CD4-positive, alpha-beta memory T cell (primary cell): ENCODE results near the gene TXNL4A. TPM values are rescaled to one million over a fixed set of nuclear protein-coding genes. Genes with fewer than 3 reads are reported as not detected.
"Not testable (repeated sequence)": the region's sequence is repeated elsewhere in the genome, so short reads cannot be mapped to it uniquely, and the experiment has no call there.

Source experiments
- CTCF ChIA-PET: fragments of 350-600 bp; sonication (Branson Sonifier 250); formaldehyde crosslinking; loops from one replicate; lab custom pipeline; 2021; ENCODE audit warnings: inconsistent platforms; ENCODE audit not compliant: partially characterized antibody; lab: Charles Lee
- POLR2A ChIA-PET: fragments of 350-600 bp; sonication (Branson Sonifier 250); formaldehyde crosslinking; loops from one replicate; lab custom pipeline; 2021; ENCODE audit not compliant: partially characterized antibody; lab: Charles Lee
- DNase-seq, 5 donors: peaks; one replicate each; pipeline versions ENCODE4 v3.0.0 to v3.0.0-alpha.2; 2020 to 2022; ENCODE audit warnings: mixed read lengths in 1 of 5
- H3K27ac ChIP-seq: one replicate; pipeline ENCODE4 v1.7.0; 2013; ENCODE audit warnings: low read depth, low read length
- H3K27me3 ChIP-seq: 2 replicates; pipeline ENCODE4 v1.7.0; 2013; ENCODE audit warnings: mild to moderate bottlenecking, low read length, moderate library complexity; ENCODE audit not compliant: insufficient read depth
- H3K36me3 ChIP-seq: 2 replicates; pipeline ENCODE4 v1.7.0; 2013; ENCODE audit warnings: mild to moderate bottlenecking, low read length, moderate library complexity; ENCODE audit not compliant: insufficient read depth
- H3K4me1 ChIP-seq: 2 replicates; pipeline ENCODE4 v1.7.0; 2013; ENCODE audit warnings: mild to moderate bottlenecking, low read length, moderate library complexity; ENCODE audit not compliant: insufficient read depth
- H3K4me3 ChIP-seq, 2 donors: one replicate each; pipeline ENCODE4 v1.7.0; 2013; ENCODE audit warnings: low read length in 2 of 2, mild to moderate bottlenecking in 1 of 2
- H3K9me3 ChIP-seq, 2 donors: one replicate each; pipeline ENCODE4 v1.7.0; 2013; ENCODE audit warnings: low read length in 2 of 2, control low read depth in 1 of 2; ENCODE audit not compliant: control insufficient read depth in 1 of 2
- H3K27ac Mint-ChIP-seq, 7 donors: one replicate each; pipeline ENCODE4 v1.8.0; 2020 to 2021; ENCODE audit warnings: mixed read lengths in 7 of 7, mild to moderate bottlenecking in 6 of 7, inconsistent platforms in 3 of 7, moderate library complexity in 3 of 7
- H3K27me3 Mint-ChIP-seq, 2 donors: one replicate each; pipeline ENCODE4 v1.8.0; 2020 to 2021; ENCODE audit warnings: mixed read lengths in 2 of 2
- H3K36me3 Mint-ChIP-seq, 2 donors: one replicate each; pipeline ENCODE4 v1.8.0; 2020 to 2021; ENCODE audit warnings: mixed read lengths in 2 of 2, inconsistent platforms in 1 of 2, mild to moderate bottlenecking in 1 of 2
- H3K4me1 Mint-ChIP-seq, 4 donors: one replicate each; pipeline ENCODE4 v1.8.0; 2020 to 2021; ENCODE audit warnings: mixed read lengths in 4 of 4, mild to moderate bottlenecking in 1 of 4
- H3K4me3 Mint-ChIP-seq, 8 donors: one replicate each; pipeline ENCODE4 v1.8.0; 2020 to 2021; ENCODE audit warnings: mixed read lengths in 8 of 8, mild to moderate bottlenecking in 7 of 8, moderate library complexity in 6 of 8, inconsistent platforms in 3 of 8
- H3K9me3 Mint-ChIP-seq, 8 donors: one replicate each; pipeline ENCODE4 v1.8.0; 2020 to 2021; ENCODE audit warnings: mixed read lengths in 8 of 8, mild to moderate bottlenecking in 5 of 8, inconsistent platforms in 3 of 8, moderate library complexity in 1 of 8
- intact Hi-C: fragments of 100-400 bp; cut with micrococcal nuclease; formaldehyde crosslinking; loops from one replicate; pipeline ENCODE4 v1.15.1; 2023
- polyA plus RNA-seq, 2 donors: library from polyadenylated mRNA; unstranded; fragments of 300-500 nt; fragmentation: Illumina TruSeq; gene quantifications; one replicate each; pipeline ENCODE4 v1.2.3, GENCODE V29; 2021
- total RNA-seq, 2 experiments: library from RNA; stranded (reverse); gene quantifications; one replicate each; pipeline ENCODE4 v1.2.3, GENCODE V29; 2021

Gene TXNL4A
- total and polyA plus RNA-seq, 4 experiments from 2014 or later = 72.6 to 224 (median 145) TPM

DNA sequence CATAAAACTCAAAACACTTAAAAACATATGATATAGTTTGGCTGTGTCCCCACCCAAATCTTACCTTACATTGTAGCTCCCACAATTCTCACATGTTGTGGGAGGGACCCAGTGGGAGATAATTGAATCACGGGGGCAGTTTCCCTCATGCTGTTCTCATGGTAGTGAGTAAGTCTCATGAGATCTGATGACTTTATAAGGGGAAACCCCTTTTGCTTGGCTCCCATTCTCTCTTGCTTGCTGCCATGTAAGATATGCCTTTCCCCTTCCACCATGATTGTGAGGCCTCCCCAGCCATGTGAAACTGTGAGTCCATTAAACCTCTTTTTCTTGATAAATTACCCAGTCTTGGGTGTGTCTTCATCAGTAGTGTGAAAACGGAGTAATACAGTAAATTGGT lies 11.3 kb upstream of the TXNL4A start:
- Mint-ChIP-seq H3K27ac (peak overlapping the region in 1 of 7 donors; percentile 61), H3K9me3 (peaks cover 0 to 39% (median 15%) of the 10 kb centered on the region in 8 donors)
- intact Hi-C loops, CTCF ChIA-PET, H3K4me1 ChIP-seq, H3K27me3 Mint-ChIP-seq, H3K36me3 ChIP-seq, H3K27ac ChIP-seq, POLR2A ChIA-PET, H3K4me1 Mint-ChIP-seq, H3K4me3 ChIP-seq, H3K27me3 ChIP-seq, DNase-seq, H3K4me3 Mint-ChIP-seq, H3K36me3 Mint-ChIP-seq, H3K9me3 ChIP-seq: not testable (repeated sequence)

DNA sequence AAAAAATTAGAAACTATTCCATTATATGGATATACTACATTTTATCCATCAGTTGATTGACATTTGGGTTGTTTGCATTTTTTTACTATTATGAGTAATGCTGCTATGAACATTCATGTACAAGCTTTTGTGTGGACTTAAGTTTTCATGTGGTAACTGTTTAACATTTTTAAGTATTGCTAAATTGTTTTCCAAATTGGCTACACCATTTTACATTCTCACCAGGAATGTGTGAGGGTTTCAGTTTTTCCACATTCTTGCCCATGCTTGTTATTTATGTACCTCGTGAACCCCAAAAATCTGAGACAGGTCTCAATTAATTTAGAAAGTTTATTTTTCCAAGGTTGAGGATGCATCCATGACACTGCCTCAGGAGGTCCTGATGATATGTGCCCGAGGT lies 3.1 kb upstream of the TXNL4A start:
- intact Hi-C loops = no loop called here
- no peak for DNase-seq
- H3K36me3 Mint-ChIP-seq = peaks cover 0 to 11% of the 10 kb centered on the region in 2 donors
- Histone ChIP-seq H3K9me3 (no peaks in the 10 kb centered on the region), H3K4me1 (peaks cover 20% of the 10 kb centered on the region), H3K27me3 (no peaks in the 10 kb centered on the region), H3K4me3 (no peak overlapping the region), H3K27ac (no peak overlapping the region), H3K36me3 (no peaks in the 10 kb centered on the region)
- peak overlapping the region in 1 of 7 donors; percentile 4 for H3K27ac Mint-ChIP-seq
- no peak overlapping the region for H3K4me3 Mint-ChIP-seq
- peaks cover 11 to 24% (median 16%) of the 10 kb centered on the region in 4 donors for H3K4me1 Mint-ChIP-seq
- no peaks in the 10 kb centered on the region for H3K27me3 Mint-ChIP-seq
- ChIA-PET POLR2A (no interaction called here), CTCF (no interaction called here)
- no peaks in the 10 kb centered on the region for H3K9me3 Mint-ChIP-seq

DNA sequence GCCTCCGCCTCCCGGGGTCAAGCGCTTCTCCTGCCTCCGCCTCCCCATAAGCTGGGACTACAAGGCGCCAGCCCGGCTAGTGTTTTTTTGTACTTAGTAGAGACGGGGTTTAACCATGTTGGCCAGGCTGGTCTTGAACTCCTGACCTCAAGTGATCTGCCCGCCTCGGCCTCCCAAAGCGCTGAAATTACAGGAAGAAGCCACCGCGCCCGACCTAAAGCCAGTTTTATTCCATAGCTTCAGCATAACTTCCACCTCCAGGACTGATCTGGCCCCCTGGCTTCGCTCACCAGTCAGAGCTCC lies 783 bp upstream of the TXNL4A start:
- ChIA-PET POLR2A (interaction anchor here (1.7 to 3.0 kb wide), 4 partner anchors 24 to 120 kb away, joined by 6 to 33 read pairs (median 12); partner anchors contain the start of genes ADNP2, HSBP1L1, RBFA and SLC66A2), CTCF (interaction anchor here (1.5 to 2.9 kb wide), 2 partner anchors 26 to 117 kb away, joined by 3 to 10 read pairs; no protein-coding TSS in a partner anchor)
- Histone ChIP-seq H3K27me3 (no peaks in the 10 kb centered on the region), H3K27ac (peak overlapping the region; percentile 95), H3K4me3 (peak overlapping the region; percentile 78 to 89), H3K9me3 (no peaks in the 10 kb centered on the region), H3K4me1 (peaks cover 38% of the 10 kb centered on the region), H3K36me3 (peaks cover 7% of the 10 kb centered on the region)
- DNase-seq = no peak
- H3K27ac Mint-ChIP-seq = peak overlapping the region; percentile 80 to 100 (median 98)
- no peaks in the 10 kb centered on the region for H3K27me3 Mint-ChIP-seq
- H3K4me3 Mint-ChIP-seq = peak overlapping the region; percentile 92 to 96 (median 94)
- intact Hi-C loops = loop anchor here (2.0 to 5.0 kb wide), 3 partner anchors 120 to 612 kb away; partner anchors contain the start of gene ADNP2
- H3K36me3 Mint-ChIP-seq = peaks cover 10 to 25% of the 10 kb centered on the region in 2 donors
- peaks cover 23 to 44% (median 33%) of the 10 kb centered on the region in 4 donors for H3K4me1 Mint-ChIP-seq
- H3K9me3 Mint-ChIP-seq = no peaks in the 10 kb centered on the region

- ChIA-PET POLR2A (interaction anchor here (1.2 to 3.0 kb wide), 6 partner anchors 11 to 306 kb away, joined by 3 to 33 read pairs (median 6); partner anchors contain the start of genes ADNP2, RBFA and SLC66A2), CTCF (interaction anchor here (0.8 to 2.9 kb wide), 3 partner anchors 25 to 82 kb away, joined by 3 to 10 read pairs (median 3); partner anchors contain the start of gene RBFA)
- Mint-ChIP-seq H3K4me1 (peaks cover 31 to 54% (median 43%) of the 10 kb centered on the region in 4 donors), H3K36me3 (peaks cover 13 to 33% of the 10 kb centered on the region in 2 donors), H3K27ac (peak overlapping the region; percentile 78 to 94 (median 87)), H3K4me3 (peak overlapping the region; percentile 81 to 95 (median 92)), H3K9me3 (no peaks in the 10 kb centered on the region), H3K27me3 (no peaks in the 10 kb centered on the region)
- Histone ChIP-seq H3K9me3 (no peaks in the 10 kb centered on the region), H3K27ac (peak overlapping the region; percentile 95), H3K4me3 (peak overlapping the region; percentile 19 to 89), H3K4me1 (peaks cover 43% of the 10 kb centered on the region), H3K36me3 (peaks cover 7% of the 10 kb centered on the region), H3K27me3 (no peaks in the 10 kb centered on the region)
- intact Hi-C loops = loop anchor here (1.0 to 5.0 kb wide), 7 partner anchors 24 to 611 kb away; partner anchors contain the start of genes ADNP2, CTDP1, HSBP1L1 and RBFA
- peak in 4 of 5 donors; percentile 66 to 76 (median 70) for DNase-seq
These were observed 302 bp downstream of the TXNL4A start for GRCh38 chr18:79988071-79988450.

- intact Hi-C loops = loop anchor here (5.0 kb wide), 2 partner anchors 160 to 610 kb away; no protein-coding TSS in a partner anchor
- POLR2A ChIA-PET = interaction anchor here (1.2 to 3.0 kb wide), 6 partner anchors 11 to 305 kb away, joined by 3 to 33 read pairs (median 6); partner anchors contain the start of genes ADNP2, RBFA and SLC66A2
- H3K36me3 ChIP-seq = peaks cover 7% of the 10 kb centered on the region
- H3K27me3 Mint-ChIP-seq = no peaks in the 10 kb centered on the region
- H3K27me3 ChIP-seq = no peaks in the 10 kb centered on the region
- peaks cover 33 to 59% (median 46%) of the 10 kb centered on the region in 4 donors for H3K4me1 Mint-ChIP-seq
- CTCF ChIA-PET = interaction anchor here (0.8 to 2.9 kb wide), 3 partner anchors 25 to 81 kb away, joined by 3 to 10 read pairs (median 3); partner anchors contain the start of gene RBFA
- DNase-seq = no peak
- no peaks in the 10 kb centered on the region for H3K9me3 Mint-ChIP-seq
- peak overlapping the region; percentile 95 for H3K27ac ChIP-seq
- peak overlapping the region; percentile 81 to 95 (median 92) for H3K4me3 Mint-ChIP-seq
- peak overlapping the region; percentile 19 to 89 for H3K4me3 ChIP-seq
- H3K36me3 Mint-ChIP-seq = peaks cover 14 to 34% of the 10 kb centered on the region in 2 donors
- peaks cover 48% of the 10 kb centered on the region for H3K4me1 ChIP-seq
- H3K9me3 ChIP-seq = no peaks in the 10 kb centered on the region
- peak overlapping the region; percentile 78 to 94 (median 87) for H3K27ac Mint-ChIP-seq
These were observed 797 bp downstream of the TXNL4A start for GRCh38 chr18:79987566-79987965.

DNA sequence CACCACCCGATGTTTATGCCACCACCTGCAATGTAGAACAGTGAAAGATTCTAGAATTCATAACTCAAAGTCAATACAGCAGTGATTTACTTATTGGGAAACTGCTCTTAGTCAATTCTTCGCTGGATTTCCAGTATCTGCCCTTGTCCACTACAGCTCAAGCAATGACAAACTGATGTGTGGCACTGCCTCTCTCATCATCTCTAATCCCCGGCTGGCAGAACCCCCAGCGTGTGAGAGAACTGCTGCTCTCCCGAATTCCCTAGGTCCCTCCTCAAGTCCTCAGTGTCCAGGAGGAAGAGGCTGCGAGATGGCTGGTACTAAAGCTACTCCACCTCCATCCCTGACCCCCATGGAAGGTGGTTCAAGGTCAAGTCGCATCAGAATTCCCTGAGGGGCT lies 1.6 kb downstream of the TXNL4A start:
- Mint-ChIP-seq H3K4me3 (peak overlapping the region; percentile 78 to 95 (median 92)), H3K9me3 (no peaks in the 10 kb centered on the region), H3K27me3 (no peaks in the 10 kb centered on the region), H3K36me3 (peaks cover 20 to 38% of the 10 kb centered on the region in 2 donors), H3K27ac (peak overlapping the region; percentile 66 to 94 (median 88)), H3K4me1 (peaks cover 39 to 68% (median 53%) of the 10 kb centered on the region in 4 donors)
- peaks cover 56% of the 10 kb centered on the region for H3K4me1 ChIP-seq
- ChIA-PET POLR2A (interaction anchor here (1.2 to 3.0 kb wide), 5 partner anchors 10 to 305 kb away, joined by 3 to 17 read pairs (median 5); partner anchors contain the start of genes HSBP1L1 and SLC66A2), CTCF (interaction anchor here (0.5 to 2.9 kb wide), 4 partner anchors 24 to 47 kb away, joined by 3 to 10 read pairs (median 4); partner anchors contain the start of gene RBFA)
- H3K4me3 ChIP-seq = no peak overlapping the region
- DNase-seq = no peak
- no peaks in the 10 kb centered on the region for H3K27me3 ChIP-seq
- H3K9me3 ChIP-seq = no peaks in the 10 kb centered on the region
- intact Hi-C loops = loop anchor here (5.0 kb wide), 2 partner anchors 161 to 609 kb away; no protein-coding TSS in a partner anchor
- H3K36me3 ChIP-seq = peaks cover 7% of the 10 kb centered on the region
- peak overlapping the region; percentile 95 for H3K27ac ChIP-seq

GRCh38 chr18:79985172-79985571 lies 3.2 kb downstream of the TXNL4A start:
- H3K27me3 Mint-ChIP-seq = no peaks in the 10 kb centered on the region
- H3K4me3 ChIP-seq = no peak overlapping the region
- H3K9me3 ChIP-seq = no peaks in the 10 kb centered on the region
- H3K4me1 ChIP-seq = peaks cover 70% of the 10 kb centered on the region
- ChIA-PET CTCF (interaction anchor here (0.9 to 2.6 kb wide), 4 partner anchors 9 to 24 kb away, joined by 3 to 8 read pairs (median 4); partner anchors contain the start of gene HSBP1L1), POLR2A (interaction anchor here (0.6 to 2.2 kb wide), 4 partner anchors 20 to 129 kb away, joined by 3 to 5 read pairs (median 4); partner anchors contain the start of gene HSBP1L1)
- peaks cover 20 to 40% of the 10 kb centered on the region in 2 donors for H3K36me3 Mint-ChIP-seq
- H3K27me3 ChIP-seq = no peaks in the 10 kb centered on the region
- H3K4me3 Mint-ChIP-seq = peak overlapping the region in 3 of 8 donors; percentile 17 to 75 (median 55)
- peaks cover 7% of the 10 kb centered on the region for H3K36me3 ChIP-seq
- H3K4me1 Mint-ChIP-seq = peaks cover 47 to 80% (median 63%) of the 10 kb centered on the region in 4 donors
- H3K27ac Mint-ChIP-seq = peak overlapping the region in 2 of 7 donors; percentile 76 to 83
- DNase-seq = no peak
- H3K27ac ChIP-seq = no peak overlapping the region
- intact Hi-C loops = loop anchor here (5.0 kb wide), 2 partner anchors 162 to 608 kb away; no protein-coding TSS in a partner anchor
- H3K9me3 Mint-ChIP-seq = no peaks in the 10 kb centered on the region
